ENCODE results near the gene SGTB.

- no peak for TF ChIP-seq EZH2 (IDR thresholded peaks at IDR 0.05; ENCODE audit: low read length, missing control alignments)
- TF ChIP-seq CTCF (conservative IDR thresholded peaks at IDR 0.05 in 1 of 2, IDR thresholded peaks at IDR 0.05 in 1 of 2; ENCODE audit: low read depth in 1 of 2, low read length in 2 of 2) = no peak
Observed at GRCh38 chr5:65682148-65682547, 39.8 kb downstream of the SGTB start.

Data from fibroblast of lung (primary cell).